ENCODE measurements around the gene NOTCH2.
"Not testable (repeated sequence)": the region's sequence is repeated elsewhere in the genome, so short reads cannot be mapped to it uniquely, and the experiment has no call there.

Gene NOTCH2

DNA sequence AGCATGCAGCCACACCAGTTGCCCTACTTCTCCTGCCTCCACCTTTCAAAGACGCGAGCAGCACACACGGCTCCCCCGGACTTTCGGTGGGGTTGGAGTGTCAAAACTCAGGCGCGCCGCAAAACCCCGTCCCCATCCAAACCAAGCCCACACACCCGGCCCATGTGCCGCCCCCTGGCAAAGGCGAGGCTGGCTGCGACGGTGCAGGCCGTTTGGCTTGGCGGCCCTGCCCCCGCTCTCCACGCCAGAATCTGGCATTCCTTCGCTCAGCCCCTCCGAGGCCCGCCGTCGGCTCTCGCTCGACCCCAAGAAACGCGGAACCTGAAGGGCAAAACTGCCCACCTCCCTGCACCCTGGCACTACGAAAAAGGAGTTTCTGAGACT lies 787 bp downstream of the NOTCH2 start:
- not testable (repeated sequence) for DNase-seq (ENCODE audit: low spot score)

DNA sequence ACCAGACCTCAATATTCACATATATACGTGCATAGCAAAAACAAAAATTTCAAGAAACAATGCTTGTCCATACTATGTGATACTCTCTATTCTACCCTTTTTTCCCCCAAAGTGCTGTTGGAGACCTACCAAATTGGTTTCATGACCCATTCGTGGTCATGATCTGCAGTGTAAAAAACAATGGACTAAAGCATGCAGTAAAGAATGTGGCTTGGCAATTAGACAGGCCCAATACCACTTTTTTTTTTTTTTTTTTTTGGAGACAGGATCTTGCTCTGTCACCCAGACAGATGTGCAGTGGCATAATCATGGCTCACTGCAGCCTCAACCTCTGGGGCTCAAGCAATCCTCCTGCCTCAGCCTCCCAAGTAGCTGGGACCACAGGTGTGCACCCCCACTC lies 21.3 kb downstream of the NOTCH2 start:
- DNase-seq (ENCODE audit: low spot score): not testable (repeated sequence)

DNA sequence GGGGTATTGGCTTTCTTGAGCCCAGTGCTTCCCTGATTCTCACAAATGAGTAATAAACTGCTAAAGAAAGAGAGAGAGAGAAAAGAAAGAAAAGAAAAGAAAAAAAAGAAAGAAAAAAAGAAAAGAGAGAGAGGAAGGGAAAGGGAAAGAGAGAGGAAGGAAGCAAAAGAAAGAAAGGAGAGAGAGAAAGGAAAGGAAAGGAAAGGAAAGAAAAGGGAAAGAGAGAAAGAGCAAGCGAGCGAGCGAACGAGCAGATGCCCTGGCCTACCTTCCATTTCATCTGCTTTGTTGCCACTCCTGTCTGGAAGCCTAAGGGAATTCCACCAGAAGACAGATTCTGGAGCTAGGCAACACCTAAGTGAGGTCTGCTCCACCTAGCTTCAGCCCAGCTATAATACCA lies 27.7 kb downstream of the NOTCH2 start:
- DNase-seq (ENCODE audit: low spot score): not testable (repeated sequence)

DNA sequence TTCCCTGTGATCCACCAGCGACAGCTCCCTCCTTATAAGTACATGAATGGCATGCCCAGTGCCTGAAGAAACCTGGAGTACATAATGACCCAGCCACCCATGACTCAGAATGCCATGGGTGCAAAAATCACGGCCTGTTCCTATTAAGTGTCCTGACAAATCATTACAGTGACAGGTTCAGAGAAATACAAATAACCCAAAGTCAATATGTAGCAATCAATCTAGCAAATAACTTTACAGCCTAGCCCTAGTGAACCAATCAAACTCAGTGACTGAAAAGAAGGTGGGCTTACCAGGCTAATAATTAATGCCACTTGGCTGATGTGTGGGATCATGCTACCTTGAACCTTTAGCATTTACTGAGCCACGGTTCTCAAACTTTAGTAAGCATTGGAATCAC lies 37.2 kb downstream of the NOTCH2 start:
- not testable (repeated sequence) for DNase-seq (ENCODE audit: low spot score)

DNA sequence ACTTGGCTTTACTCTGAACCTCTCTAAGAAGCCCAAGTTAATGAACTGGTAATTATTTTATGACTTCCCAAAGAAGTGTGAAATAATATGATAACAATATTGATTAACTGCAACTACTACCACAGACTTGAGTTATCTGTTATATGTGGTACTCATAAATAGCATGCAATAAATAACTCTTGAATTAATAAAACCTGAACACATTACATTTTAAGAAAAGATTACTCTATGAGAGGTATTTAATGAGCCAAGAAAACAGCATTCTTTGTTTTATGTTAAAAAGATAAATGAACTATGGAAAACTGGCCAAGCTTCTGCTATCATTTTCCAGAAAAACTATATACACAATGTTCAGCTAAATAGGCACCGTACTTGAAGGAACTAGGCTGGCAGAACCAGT lies 45.7 kb downstream of the NOTCH2 start:
- DNase-seq (ENCODE audit: low spot score): not testable (repeated sequence)

DNA sequence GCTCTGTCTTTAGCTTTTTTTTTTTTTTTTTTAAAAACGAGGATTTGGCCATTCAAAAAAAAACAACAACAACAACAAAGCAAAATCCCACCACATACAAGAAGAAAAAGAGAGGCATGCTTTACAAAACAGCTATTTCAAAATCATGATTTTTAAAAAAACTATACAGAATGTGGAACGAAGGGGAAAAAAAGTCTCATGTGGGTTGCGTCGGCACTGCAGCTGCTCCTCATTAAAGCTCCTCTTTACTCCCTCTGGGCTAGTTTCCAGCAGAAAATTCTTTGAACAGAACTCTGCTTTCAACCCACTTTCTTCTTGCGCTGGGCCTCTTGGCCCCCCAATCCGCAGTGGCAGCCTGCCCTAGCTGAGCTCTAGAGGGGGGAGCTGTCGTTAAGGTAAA lies 54.5 kb downstream of the NOTCH2 start:
- not testable (repeated sequence) for DNase-seq (ENCODE audit: low spot score)

DNA sequence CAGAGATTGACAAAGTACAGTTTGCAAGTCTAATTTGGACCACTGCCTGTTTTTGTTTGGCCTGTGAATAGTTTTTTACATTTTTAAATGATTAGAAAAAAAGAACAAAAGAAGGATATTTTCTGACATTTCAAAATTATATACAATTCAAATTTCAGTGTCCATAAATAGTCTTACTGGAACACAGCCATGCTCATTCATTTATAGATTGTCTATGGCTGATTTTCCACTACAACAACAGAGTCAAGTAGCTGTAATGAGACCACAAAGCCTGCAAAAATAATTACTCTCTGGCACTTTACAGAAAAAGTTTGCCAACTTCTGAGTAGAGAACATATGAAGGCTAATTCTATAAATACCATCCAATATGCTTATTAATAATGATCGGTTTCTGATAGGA lies 61.1 kb downstream of the NOTCH2 start:
- not testable (repeated sequence) for DNase-seq (ENCODE audit: low spot score)

DNA sequence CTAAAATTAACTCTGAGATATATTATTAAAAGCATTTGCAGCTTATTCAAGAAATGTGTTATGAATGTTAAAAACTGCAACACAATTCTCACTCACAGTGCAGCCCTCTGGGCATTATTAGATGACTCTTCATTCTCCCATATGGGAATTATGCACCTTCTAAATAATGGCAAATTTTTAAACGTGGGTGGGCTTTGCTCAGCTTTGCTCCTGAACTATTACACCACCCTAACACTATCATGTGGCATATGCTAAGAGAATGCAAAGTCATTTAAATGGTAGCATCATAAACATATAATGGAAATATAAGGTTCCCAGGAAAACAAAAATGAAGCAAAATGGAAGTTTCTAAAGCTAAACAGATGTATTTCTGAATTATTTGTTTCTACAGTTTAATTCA lies 61.6 kb downstream of the NOTCH2 start:
- not testable (repeated sequence) for DNase-seq (ENCODE audit: low spot score)

DNA sequence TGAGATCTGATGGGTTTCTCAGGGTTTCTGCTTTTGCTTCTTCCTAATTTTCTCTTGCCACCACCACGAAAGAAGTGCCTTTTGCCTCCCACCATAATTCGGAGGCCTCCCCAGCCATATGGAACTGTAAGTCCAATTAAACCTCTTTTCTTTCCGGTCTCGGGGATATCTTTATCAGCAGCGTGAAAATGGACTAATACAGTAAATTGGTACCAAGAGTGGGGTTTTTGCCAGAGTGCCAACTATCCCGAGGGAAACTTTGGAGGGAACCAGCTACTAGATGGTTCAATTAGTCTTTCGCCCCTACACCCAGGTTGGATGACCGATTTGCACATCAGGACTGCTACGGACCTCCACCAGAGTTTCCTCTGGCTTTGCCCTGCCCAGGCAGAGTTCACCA lies 68.4 kb downstream of the NOTCH2 start:
- not testable (repeated sequence) for DNase-seq (ENCODE audit: low spot score)

DNA sequence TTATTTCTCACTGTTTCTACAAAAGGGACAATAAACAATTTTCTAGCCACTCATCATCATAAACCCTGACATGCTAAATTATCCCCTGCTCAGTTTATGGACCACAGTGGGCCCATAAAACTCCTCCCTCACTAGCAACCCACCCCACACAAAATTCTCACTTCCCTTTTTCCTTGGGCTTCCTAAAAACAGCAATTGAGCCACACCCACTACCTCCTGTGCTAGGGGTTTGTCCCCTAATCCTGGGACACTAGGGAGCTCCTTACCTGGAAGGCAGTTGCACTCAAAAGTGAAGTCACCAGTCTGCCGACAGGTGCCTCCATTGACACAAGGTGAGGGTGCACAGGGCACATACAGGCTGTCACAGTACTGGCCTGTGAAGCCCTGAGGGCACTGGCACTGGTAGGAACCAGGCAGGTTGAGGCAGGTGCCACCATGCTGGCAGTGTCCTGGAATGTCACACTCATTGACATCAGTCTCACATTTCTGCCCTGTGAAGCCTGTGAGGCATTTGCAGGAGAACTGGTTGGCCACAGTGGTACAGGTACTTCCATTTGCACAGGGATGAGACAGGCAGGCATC lies 72.6 kb downstream of the NOTCH2 start:
- not testable (repeated sequence) for DNase-seq (ENCODE audit: low spot score)

DNA sequence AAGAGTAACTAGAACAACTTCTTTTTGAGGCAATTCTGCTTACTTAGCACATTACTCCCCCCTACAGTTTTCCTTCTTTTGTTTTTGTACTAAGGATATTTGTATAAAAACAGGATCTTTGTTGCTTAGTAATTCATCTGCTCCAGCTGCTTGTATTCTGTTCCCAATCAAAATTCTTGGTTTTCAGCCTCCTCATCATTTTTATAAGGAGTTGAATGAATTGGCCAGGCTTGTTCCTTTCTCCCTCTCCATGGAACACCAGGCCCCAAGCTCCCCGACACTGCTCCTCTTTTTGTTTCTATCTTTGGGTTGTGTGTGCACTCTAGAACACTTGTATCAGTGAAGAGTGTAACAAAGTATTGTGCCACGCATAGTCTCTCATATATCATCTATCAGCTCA lies 73.5 kb downstream of the NOTCH2 start:
- DNase-seq (ENCODE audit: low spot score): not testable (repeated sequence)

DNA sequence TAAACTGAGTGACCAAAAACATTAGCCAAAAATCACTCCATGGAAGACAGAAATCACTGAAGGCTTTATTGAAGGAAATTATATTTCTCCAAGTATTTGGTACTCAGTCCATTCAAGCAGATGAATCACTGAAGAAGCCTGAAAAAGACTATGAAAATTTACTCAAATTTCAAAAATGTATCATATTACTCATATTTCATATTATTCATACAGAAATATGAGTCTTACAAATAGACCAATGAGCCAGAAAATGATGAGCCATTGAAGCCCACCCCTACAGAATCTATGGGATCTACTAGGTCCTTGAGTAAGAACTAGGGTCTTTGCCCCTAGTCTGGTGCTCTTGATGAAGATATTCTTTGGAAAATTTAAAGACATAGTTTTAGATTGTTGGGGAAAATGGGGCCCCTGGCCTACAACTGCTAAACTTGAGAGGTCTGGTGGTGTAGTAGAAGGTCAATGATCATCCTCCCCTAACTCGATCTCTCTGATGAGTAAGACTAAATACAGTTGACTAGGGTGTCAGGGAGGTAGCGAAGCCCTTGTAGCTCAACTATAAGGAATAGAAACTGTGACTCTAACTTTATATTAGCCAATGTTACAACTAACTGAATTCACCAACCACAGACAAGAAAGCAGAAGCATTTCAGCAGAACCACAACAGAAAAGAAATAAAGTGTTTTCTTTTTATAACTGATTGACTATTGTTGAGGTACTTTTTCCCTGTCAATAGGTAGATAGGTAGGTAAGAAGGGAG lies 81.0 kb downstream of the NOTCH2 start:
- no peak for DNase-seq (ENCODE audit: low spot score)

DNA sequence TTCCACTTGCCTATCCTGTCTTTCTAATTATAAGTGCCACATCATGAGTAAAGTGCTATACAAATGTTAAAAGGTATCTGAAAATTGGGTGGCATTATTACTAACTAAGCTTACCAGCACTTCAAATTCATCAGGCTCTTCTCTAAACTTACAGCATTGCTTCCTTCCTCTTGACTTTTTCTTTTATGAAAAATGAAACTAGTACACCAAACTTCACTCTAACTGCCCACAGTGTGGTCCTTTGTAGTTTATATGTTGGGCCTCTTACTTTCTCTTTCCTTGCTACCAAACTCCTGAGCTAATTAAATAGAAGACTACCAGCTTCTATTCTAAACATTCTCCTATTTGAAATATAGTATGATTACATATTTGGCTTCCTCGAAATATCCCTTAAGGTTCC lies 81.8 kb downstream of the NOTCH2 start:
- no peak for DNase-seq (ENCODE audit: low spot score)

DNA sequence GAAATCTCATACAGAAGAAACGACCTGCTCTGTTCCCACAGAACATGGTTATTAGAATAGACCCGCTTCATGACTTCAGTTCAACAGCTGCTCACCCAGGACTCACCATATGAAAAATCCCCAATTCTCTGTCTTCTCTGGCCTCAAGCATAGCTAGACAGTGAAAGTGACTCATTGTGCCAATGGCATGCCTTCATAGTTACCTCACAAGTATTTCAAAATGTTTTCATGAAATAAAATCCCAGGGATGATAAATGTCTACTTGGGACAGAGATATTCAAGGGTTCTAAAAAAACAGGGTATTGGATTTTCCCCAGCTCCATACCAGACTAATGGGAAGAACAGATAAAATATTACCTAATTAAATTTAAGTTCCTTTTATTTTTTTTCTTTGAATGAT lies 82.3 kb downstream of the NOTCH2 start:
- peak; percentile 77 for DNase-seq (ENCODE audit: low spot score)

DNA sequence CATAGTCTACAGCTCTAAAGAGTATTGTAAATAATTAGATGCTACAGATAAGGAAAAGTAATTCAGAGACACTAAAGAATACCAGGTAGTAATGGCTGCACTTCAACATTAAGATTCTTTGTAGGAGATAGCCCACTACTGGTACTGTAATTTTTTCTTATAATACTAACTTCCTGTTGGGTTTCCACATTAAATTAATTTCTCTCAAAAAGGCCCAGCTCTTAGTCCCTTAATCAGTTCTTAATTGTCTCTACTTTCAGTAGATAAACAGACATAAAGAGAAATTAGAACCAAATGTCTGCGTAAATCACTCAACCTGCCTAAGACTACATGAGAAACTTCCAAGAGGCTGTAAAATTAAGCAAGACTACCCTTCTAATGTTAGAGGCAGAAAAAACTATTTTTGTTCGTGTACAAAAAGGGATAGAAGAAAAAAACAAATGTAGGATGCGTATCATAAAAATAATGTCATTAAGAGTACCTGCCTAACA lies 83.4 kb downstream of the NOTCH2 start:
- no peak for DNase-seq (ENCODE audit: low spot score)

DNA sequence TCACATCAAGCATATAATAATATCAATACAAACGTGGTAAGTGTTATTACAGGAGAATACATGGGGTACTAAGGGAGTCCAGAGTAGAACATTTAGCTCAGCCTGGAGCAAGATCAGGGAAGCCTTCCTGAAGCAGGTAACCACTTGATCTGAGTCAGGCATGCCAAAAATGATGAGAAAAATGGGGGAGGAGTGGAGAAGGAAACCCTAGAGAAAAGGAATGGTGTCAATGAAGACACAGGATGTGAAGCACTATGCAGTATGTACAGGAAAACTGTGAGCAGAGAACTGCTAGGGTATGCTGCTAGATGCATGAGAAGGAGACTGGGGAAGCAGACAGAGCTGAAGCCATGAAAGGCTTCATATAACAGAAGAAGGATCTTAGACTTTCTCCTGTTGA lies 84.7 kb downstream of the NOTCH2 start:
- DNase-seq (ENCODE audit: low spot score): no peak

DNA sequence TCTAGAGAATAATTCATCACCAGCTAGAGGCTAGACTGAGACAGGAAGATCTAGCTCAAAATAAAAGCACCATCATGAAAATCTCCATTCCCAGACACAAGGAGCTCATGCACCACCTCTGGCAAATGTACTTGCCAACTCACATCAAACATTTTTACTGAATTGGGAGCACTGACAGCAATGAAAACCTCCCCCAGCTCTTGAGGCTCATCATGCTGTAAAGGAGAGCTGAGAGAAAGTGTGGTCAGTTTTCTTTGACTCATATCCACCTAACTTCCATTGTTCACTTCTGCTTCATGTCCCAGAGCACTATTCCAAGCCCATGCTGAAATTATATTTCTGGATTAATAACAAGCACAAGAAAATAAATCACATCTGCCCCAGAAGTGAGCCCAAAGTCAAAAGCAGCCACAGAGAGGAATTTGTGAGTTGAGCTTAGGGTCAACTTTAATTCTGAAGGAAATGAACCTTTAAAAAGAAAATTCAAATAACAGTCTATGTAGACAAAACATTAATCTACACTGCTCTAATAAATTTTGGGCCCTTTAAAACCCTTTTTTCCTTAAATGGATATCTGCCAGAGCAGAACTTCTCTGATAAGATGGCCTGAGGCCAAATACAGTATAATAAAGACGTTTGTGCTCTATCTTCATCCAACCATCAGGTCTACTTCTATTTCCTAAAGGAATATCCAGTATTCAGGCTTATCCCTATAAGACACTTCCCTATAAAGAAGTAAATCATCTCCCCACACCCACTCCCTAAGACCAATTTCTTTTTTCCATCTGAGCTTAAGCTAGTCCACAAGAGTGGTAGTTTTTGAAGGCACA lies 87.3 kb downstream of the NOTCH2 start:
- peak; percentile 14 for DNase-seq (ENCODE audit: low spot score)

DNA sequence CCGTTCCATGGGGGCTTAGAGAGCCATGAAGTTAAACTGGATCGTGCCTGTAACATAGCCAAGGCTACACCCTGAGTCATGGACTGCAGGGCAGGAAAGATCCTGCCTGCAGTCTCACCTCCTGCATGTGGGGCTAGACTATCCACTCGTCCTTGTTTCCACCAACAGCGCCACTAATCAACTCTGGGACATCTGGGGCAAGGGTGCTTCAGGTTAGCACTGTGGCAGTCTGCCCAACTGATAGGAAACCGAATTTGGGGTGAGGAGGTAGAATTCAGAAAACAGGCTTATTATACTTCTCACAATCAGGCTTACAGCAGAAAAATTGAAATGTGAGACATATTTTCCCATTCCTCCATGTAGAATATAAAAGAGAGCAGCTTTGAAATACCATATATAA lies 88.0 kb downstream of the NOTCH2 start:
- DNase-seq (ENCODE audit: low spot score): no peak

DNA sequence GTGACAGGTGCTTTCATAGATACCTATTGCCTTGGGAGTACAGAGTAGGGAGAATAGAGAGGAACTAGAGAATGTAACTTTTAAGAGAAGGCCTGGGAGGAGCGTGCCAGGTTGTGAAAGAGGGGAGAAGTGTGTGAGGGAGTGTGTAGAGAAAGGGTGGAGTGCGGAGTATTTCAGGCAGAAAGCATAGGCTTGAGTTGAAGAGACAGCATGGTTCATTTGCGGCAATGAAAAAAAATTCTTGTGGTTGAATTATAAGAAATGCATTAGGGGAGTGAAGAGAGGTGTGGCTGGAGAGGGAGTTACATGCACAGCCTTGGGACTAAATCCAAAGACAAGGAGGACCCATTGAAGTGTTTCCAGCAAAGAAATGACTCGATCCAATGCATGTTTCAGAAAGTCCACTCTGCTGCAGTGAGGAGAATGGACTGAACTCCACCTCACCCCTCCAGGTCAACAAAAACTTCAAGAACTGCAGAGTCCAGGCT lies 91.4 kb downstream of the NOTCH2 start:
- DNase-seq (ENCODE audit: low spot score): peak; percentile 25

DNA sequence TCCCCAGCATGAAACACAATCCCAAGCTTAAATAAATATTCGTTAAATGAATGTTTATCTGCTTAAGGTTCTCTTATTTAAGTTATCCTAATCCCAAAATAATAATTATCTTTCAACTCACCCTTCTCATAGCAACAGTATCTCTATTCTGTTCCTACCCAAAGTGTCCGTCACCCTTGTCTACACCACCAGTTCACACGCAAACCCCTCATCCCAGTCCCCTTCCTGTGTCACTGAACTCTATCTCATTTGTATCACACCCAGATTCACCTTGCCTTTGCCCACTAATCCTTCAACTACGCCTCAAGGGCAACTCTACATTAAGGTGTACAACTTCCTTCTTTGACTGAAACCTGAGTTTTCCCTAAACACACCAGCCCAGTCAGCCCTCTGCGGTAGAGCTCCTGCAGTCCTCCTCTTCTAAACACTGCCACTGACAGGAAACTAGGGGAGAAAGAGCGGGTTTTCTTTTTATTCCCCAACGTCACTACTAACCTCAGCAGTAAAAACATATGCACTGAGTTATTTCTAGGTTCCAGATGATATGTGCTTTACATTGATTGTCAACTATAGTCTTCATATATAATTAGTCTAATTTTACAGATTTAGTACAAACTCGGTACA lies 92.2 kb downstream of the NOTCH2 start:
- not testable (repeated sequence) for DNase-seq (ENCODE audit: low spot score)

DNA sequence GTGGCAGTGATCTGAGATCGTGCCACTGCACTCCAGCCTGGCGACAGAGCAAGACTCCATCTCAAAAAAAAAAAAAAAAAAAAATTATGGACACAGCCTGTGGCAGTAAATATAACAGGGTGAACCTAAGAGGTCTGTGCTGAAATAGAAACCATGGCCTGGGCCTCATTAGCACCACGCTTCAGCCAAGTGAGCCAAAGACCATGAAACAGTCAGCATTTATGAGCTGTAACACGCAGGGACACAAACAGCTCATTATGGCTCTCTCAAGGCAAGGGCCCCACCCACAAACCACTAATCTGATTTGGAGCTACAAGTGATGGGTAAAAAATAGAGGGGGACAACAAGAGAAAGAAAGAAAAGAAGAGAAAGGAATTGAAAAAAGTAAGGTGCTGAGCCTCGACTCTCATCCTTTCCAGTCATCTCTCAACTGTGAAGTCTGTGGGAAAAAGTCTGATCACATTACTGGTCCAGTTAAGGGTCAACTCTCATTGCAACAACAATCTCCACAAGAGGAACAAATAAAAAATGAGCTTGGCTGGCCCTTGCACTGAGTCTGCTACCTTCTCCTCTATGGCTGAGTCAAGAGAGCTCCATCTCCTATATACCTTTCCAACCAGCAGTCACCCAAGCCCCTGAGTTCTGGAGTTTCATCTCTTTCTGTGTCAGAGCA lies 93.7 kb downstream of the NOTCH2 start:
- DNase-seq (ENCODE audit: low spot score): peak; percentile 41

DNA sequence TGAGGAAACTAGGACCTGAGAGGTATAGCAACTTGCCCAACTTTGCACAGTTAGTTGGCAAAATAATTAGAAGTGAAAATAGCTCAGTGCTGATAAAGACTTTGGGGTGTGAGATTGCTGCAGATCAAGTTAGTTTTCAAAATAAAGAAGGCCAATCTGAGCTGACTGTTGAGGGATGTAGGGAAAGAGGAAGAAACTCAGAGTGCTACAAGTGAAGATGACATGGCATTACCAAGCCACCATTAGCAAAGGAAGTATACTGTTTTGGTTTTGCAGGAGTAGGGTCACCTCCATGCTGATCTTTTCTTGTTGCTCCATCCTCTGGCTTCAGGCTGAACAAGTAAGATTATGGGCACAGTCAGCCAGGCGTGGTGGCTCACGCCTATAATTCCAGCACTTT lies 94.5 kb downstream of the NOTCH2 start:
- DNase-seq (ENCODE audit: low spot score): no peak
